Tibial nerve (tissue), 3 donors: ENCODE data around the gene BBS1.

ENCODE experiments used
- CTCF ChIP-seq, 5 experiments: fragments of 200-600 bp in 3 of 5; fragments of 450-650 bp in 2 of 5; sonication (generic) in 3 of 5; IDR thresholded peaks; one replicate each; pipeline ENCODE4 v1.5.1; 2016 to 2019; ENCODE audit warnings: antibody characterized with exemption in 5 of 5, mild to moderate bottlenecking in 3 of 5, moderate library complexity in 2 of 5
- POLR2A ChIP-seq, 2 donors: fragments of 450-650 bp; IDR thresholded peaks; one replicate each; pipeline ENCODE4 v1.6.1; 2017; ENCODE audit warnings: antibody characterized with exemption in 2 of 2, mild to moderate bottlenecking in 2 of 2, moderate library complexity in 2 of 2

DNA sequence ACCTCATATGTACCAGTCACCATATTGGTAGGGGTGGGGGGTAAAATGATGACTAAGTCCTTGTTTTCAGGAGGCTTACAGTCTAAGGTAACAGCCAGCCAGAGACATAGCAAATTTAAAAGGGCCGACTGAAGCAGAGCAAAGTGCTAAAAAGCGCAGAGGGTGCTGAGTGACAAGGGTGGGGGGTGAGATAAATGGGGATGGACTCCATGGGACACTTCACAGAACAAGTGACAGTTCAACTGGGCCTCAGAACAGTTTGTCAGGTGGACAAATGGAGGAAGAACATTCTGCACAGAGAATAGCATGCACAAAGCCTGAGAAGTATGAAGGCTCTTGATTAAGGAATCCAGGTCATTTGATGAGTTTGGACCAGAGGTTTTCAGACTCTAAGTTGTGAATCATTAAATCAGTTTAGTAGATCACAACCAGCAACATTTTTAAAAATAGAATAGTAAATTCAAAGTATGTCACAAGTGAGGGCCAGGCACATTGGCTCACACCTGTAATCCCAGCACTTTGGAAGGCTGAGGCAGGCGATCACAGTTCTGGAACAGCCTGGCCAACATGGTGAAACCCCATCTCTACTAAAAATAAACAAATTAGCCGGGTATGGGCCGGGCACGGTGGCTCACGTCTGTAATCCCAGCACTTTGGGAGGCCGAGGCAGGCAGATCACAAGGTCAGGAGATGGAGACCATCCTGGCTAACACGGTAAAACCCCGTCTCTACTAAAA lies 14.0 kb downstream of the BBS1 start:
- no peak for TF ChIP-seq CTCF (IDR thresholded peaks at IDR 0.05)
- TF ChIP-seq POLR2A (IDR thresholded peaks at IDR 0.05), result no peak
